CD4-positive, alpha-beta memory T cell (primary cell): ENCODE data around the gene PPM1M. TPM values are rescaled to one million over a fixed set of nuclear protein-coding genes. Genes with fewer than 3 reads are reported as not detected.

Experiments
- CTCF ChIA-PET: fragments of 350-600 bp; sonication (Branson Sonifier 250); formaldehyde crosslinking; loops from one replicate; lab custom pipeline; 2021; ENCODE audit warnings: inconsistent platforms; ENCODE audit not compliant: partially characterized antibody; lab: Charles Lee
- POLR2A ChIA-PET: fragments of 350-600 bp; sonication (Branson Sonifier 250); formaldehyde crosslinking; loops from one replicate; lab custom pipeline; 2021; ENCODE audit not compliant: partially characterized antibody; lab: Charles Lee
- DNase-seq, 5 donors: peaks; one replicate each; pipeline versions ENCODE4 v3.0.0 to v3.0.0-alpha.2; 2020 to 2022; ENCODE audit warnings: mixed read lengths in 1 of 5
- H3K27ac ChIP-seq: one replicate; pipeline ENCODE4 v1.7.0; 2013; ENCODE audit warnings: low read depth, low read length
- H3K27me3 ChIP-seq: 2 replicates; pipeline ENCODE4 v1.7.0; 2013; ENCODE audit warnings: mild to moderate bottlenecking, low read length, moderate library complexity; ENCODE audit not compliant: insufficient read depth
- H3K36me3 ChIP-seq: 2 replicates; pipeline ENCODE4 v1.7.0; 2013; ENCODE audit warnings: mild to moderate bottlenecking, low read length, moderate library complexity; ENCODE audit not compliant: insufficient read depth
- H3K4me1 ChIP-seq: 2 replicates; pipeline ENCODE4 v1.7.0; 2013; ENCODE audit warnings: mild to moderate bottlenecking, low read length, moderate library complexity; ENCODE audit not compliant: insufficient read depth
- H3K4me3 ChIP-seq, 2 donors: one replicate each; pipeline ENCODE4 v1.7.0; 2013; ENCODE audit warnings: low read length in 2 of 2, mild to moderate bottlenecking in 1 of 2
- H3K9me3 ChIP-seq, 2 donors: one replicate each; pipeline ENCODE4 v1.7.0; 2013; ENCODE audit warnings: low read length in 2 of 2, control low read depth in 1 of 2; ENCODE audit not compliant: control insufficient read depth in 1 of 2
- H3K27ac Mint-ChIP-seq, 7 donors: one replicate each; pipeline ENCODE4 v1.8.0; 2020 to 2021; ENCODE audit warnings: mixed read lengths in 7 of 7, mild to moderate bottlenecking in 6 of 7, inconsistent platforms in 3 of 7, moderate library complexity in 3 of 7
- H3K27me3 Mint-ChIP-seq, 2 donors: one replicate each; pipeline ENCODE4 v1.8.0; 2020 to 2021; ENCODE audit warnings: mixed read lengths in 2 of 2
- H3K36me3 Mint-ChIP-seq, 2 donors: one replicate each; pipeline ENCODE4 v1.8.0; 2020 to 2021; ENCODE audit warnings: mixed read lengths in 2 of 2, inconsistent platforms in 1 of 2, mild to moderate bottlenecking in 1 of 2
- H3K4me1 Mint-ChIP-seq, 4 donors: one replicate each; pipeline ENCODE4 v1.8.0; 2020 to 2021; ENCODE audit warnings: mixed read lengths in 4 of 4, mild to moderate bottlenecking in 1 of 4
- H3K4me3 Mint-ChIP-seq, 8 donors: one replicate each; pipeline ENCODE4 v1.8.0; 2020 to 2021; ENCODE audit warnings: mixed read lengths in 8 of 8, mild to moderate bottlenecking in 7 of 8, moderate library complexity in 6 of 8, inconsistent platforms in 3 of 8
- H3K9me3 Mint-ChIP-seq, 8 donors: one replicate each; pipeline ENCODE4 v1.8.0; 2020 to 2021; ENCODE audit warnings: mixed read lengths in 8 of 8, mild to moderate bottlenecking in 5 of 8, inconsistent platforms in 3 of 8, moderate library complexity in 1 of 8
- intact Hi-C: fragments of 100-400 bp; cut with micrococcal nuclease; formaldehyde crosslinking; loops from one replicate; pipeline ENCODE4 v1.15.1; 2023
- polyA plus RNA-seq, 2 donors: library from polyadenylated mRNA; unstranded; fragments of 300-500 nt; fragmentation: Illumina TruSeq; gene quantifications; one replicate each; pipeline ENCODE4 v1.2.3, GENCODE V29; 2021
- total RNA-seq, 2 experiments: library from RNA; stranded (reverse); gene quantifications; one replicate each; pipeline ENCODE4 v1.2.3, GENCODE V29; 2021

PPM1M gene
- total and polyA plus RNA-seq, 4 experiments from 2014 or later: 52.0 to 85.3 (median 75.7) TPM

GRCh38 chr3:52259448-52259847, 13.9 kb downstream of the PPM1M start:
- DNase-seq: no peak
- H3K9me3 Mint-ChIP-seq: peaks cover 0 to 3% (median 0%) of the 10 kb centered on the region in 8 donors
- Histone ChIP-seq H3K36me3 (peaks cover 83% of the 10 kb centered on the region), H3K4me3 (no peak overlapping the region), H3K27ac (peak overlapping the region; percentile 45), H3K4me1 (peaks cover 97% of the 10 kb centered on the region), H3K9me3 (no peaks in the 10 kb centered on the region), H3K27me3 (no peaks in the 10 kb centered on the region)
- H3K27ac Mint-ChIP-seq: peak overlapping the region in 4 of 7 donors; percentile 68 to 97 (median 88)
- ChIA-PET POLR2A (interaction anchor here (2.4 to 38.1 kb wide), 5 partner anchors 7 to 21 kb away, joined by 8 to 1950 read pairs (median 20); partner anchors contain the start of genes GLYCTK, PPM1M, TWF2 and WDR82), CTCF (interaction anchor here (0.9 to 3.6 kb wide), 10 partner anchors 8 to 39 kb away, joined by 3 to 13 read pairs (median 6); partner anchors contain the start of genes PPM1M and WDR82)
- H3K27me3 Mint-ChIP-seq: no peaks in the 10 kb centered on the region
- peaks cover 57 to 98% (median 83%) of the 10 kb centered on the region in 4 donors for H3K4me1 Mint-ChIP-seq
- H3K4me3 Mint-ChIP-seq: no peak overlapping the region
- intact Hi-C loops: no loop called here
- peaks cover 86 to 96% of the 10 kb centered on the region in 2 donors for H3K36me3 Mint-ChIP-seq

- H3K4me3 Mint-ChIP-seq: peak overlapping the region; percentile 12 to 84 (median 55)
- peak overlapping the region; percentile 15 for H3K27ac ChIP-seq
- H3K9me3 ChIP-seq: no peaks in the 10 kb centered on the region
- H3K9me3 Mint-ChIP-seq: peaks cover 0 to 2% (median 0%) of the 10 kb centered on the region in 8 donors
- DNase-seq: no peak
- H3K36me3 ChIP-seq: peaks cover 86% of the 10 kb centered on the region
- intact Hi-C loops: loop anchor here (1.0 kb wide), 1 partner anchor 9 kb away; no protein-coding TSS in a partner anchor
- peaks cover 91% of the 10 kb centered on the region for H3K4me1 ChIP-seq
- POLR2A ChIA-PET: interaction anchor here (1.0 to 38.1 kb wide), 3 partner anchors 15 to 45 kb away, joined by 3 to 1950 read pairs (median 1950); partner anchors contain the start of genes GLYCTK, PPM1M, TWF2 and WDR82
- H3K36me3 Mint-ChIP-seq: peaks cover 89 to 95% of the 10 kb centered on the region in 2 donors
- no peak overlapping the region for H3K4me3 ChIP-seq
- CTCF ChIA-PET: interaction anchor here (0.8 to 32.2 kb wide), 3 partner anchors 10 to 21 kb away, joined by 3 to 684 read pairs (median 15); partner anchors contain the start of genes PPM1M, TWF2 and WDR82
- peaks cover 53 to 85% (median 72%) of the 10 kb centered on the region in 4 donors for H3K4me1 Mint-ChIP-seq
- H3K27me3 ChIP-seq: no peaks in the 10 kb centered on the region
- peak overlapping the region; percentile 77 to 97 (median 90) for H3K27ac Mint-ChIP-seq
- no peaks in the 10 kb centered on the region for H3K27me3 Mint-ChIP-seq
Measured at GRCh38 chr3:52262447-52262846, 16.9 kb downstream of the PPM1M start.

GRCh38 chr3:52265387-52265786, 19.8 kb downstream of the PPM1M start:
- H3K4me1 Mint-ChIP-seq: peaks cover 61 to 87% (median 74%) of the 10 kb centered on the region in 4 donors
- intact Hi-C loops: no loop called here
- peaks cover 0 to 2% (median 0%) of the 10 kb centered on the region in 8 donors for H3K9me3 Mint-ChIP-seq
- H3K36me3 Mint-ChIP-seq: peaks cover 76 to 90% of the 10 kb centered on the region in 2 donors
- Histone ChIP-seq H3K27me3 (no peaks in the 10 kb centered on the region), H3K4me3 (no peak overlapping the region), H3K9me3 (no peaks in the 10 kb centered on the region), H3K27ac (peak overlapping the region; percentile 25), H3K36me3 (peaks cover 68% of the 10 kb centered on the region), H3K4me1 (peaks cover 91% of the 10 kb centered on the region)
- ChIA-PET CTCF (interaction anchor here (32.2 kb wide), 1 partner anchor 24 kb away, joined by 684 read pairs; the partner anchor contains the start of genes PPM1M and TWF2), POLR2A (interaction anchor here (37.2 to 38.1 kb wide), 2 partner anchors 15 to 18 kb away, joined by 1950 read pairs; partner anchors contain the start of genes GLYCTK, PPM1M, TWF2 and WDR82)
- H3K27me3 Mint-ChIP-seq: no peaks in the 10 kb centered on the region
- DNase-seq: no peak
- H3K27ac Mint-ChIP-seq: peak overlapping the region in 5 of 7 donors; percentile 47 to 96 (median 61)
- H3K4me3 Mint-ChIP-seq: no peak overlapping the region

- Mint-ChIP-seq H3K4me3 (peak overlapping the region in 7 of 8 donors; percentile 35 to 77 (median 70)), H3K27me3 (no peaks in the 10 kb centered on the region), H3K4me1 (peaks cover 60 to 86% (median 75%) of the 10 kb centered on the region in 4 donors), H3K27ac (peak overlapping the region; percentile 85 to 96 (median 94)), H3K36me3 (peaks cover 69 to 86% of the 10 kb centered on the region in 2 donors), H3K9me3 (peaks cover 0 to 2% (median 0%) of the 10 kb centered on the region in 8 donors)
- Histone ChIP-seq H3K27me3 (no peaks in the 10 kb centered on the region), H3K27ac (peak overlapping the region; percentile 57), H3K36me3 (peaks cover 49% of the 10 kb centered on the region), H3K4me1 (peaks cover 94% of the 10 kb centered on the region), H3K4me3 (peak overlapping the region in 1 of 2 donors; percentile 3), H3K9me3 (no peaks in the 10 kb centered on the region)
- intact Hi-C loops: no loop called here
- ChIA-PET POLR2A (interaction anchor here (1.0 to 37.2 kb wide), 4 partner anchors 10 to 46 kb away, joined by 3 to 1950 read pairs (median 17); partner anchors contain the start of genes PPM1M, TWF2 and WDR82), CTCF (interaction anchor here (1.4 to 32.2 kb wide), 2 partner anchors 9 to 26 kb away, joined by 3 to 684 read pairs; partner anchors contain the start of genes PPM1M and TWF2)
- peak in 2 of 5 donors; percentile 22 to 82 for DNase-seq
Measured at GRCh38 chr3:52268036-52268435, 22.5 kb downstream of the PPM1M start.

- no peaks in the 10 kb centered on the region for H3K9me3 Mint-ChIP-seq
- Histone ChIP-seq H3K36me3 (peaks cover 34% of the 10 kb centered on the region), H3K27ac (peak overlapping the region; percentile 74), H3K27me3 (no peaks in the 10 kb centered on the region), H3K4me3 (peak overlapping the region in 1 of 2 donors; percentile 8), H3K4me1 (peaks cover 94% of the 10 kb centered on the region), H3K9me3 (no peaks in the 10 kb centered on the region)
- intact Hi-C loops: no loop called here
- peaks cover 58 to 88% (median 73%) of the 10 kb centered on the region in 4 donors for H3K4me1 Mint-ChIP-seq
- H3K36me3 Mint-ChIP-seq: peaks cover 65 to 83% of the 10 kb centered on the region in 2 donors
- peak overlapping the region; percentile 84 to 99 (median 92) for H3K4me3 Mint-ChIP-seq
- DNase-seq: no peak
- no peaks in the 10 kb centered on the region for H3K27me3 Mint-ChIP-seq
- ChIA-PET CTCF (interaction anchor here (32.2 kb wide), 1 partner anchor 28 kb away, joined by 684 read pairs; the partner anchor contains the start of genes PPM1M and TWF2), POLR2A (interaction anchor here (1.2 to 37.2 kb wide), 3 partner anchors 12 to 23 kb away, joined by 4 to 1950 read pairs (median 63); partner anchors contain the start of genes GLYCTK, PPM1M, TWF2 and WDR82)
- peak overlapping the region; percentile 95 to 100 (median 96) for H3K27ac Mint-ChIP-seq
Measured at GRCh38 chr3:52269776-52270175, 24.2 kb downstream of the PPM1M start.

- intact Hi-C loops: no loop called here
- H3K27me3 Mint-ChIP-seq: no peaks in the 10 kb centered on the region
- H3K36me3 Mint-ChIP-seq: peaks cover 65 to 83% of the 10 kb centered on the region in 2 donors
- DNase-seq: no peak
- Histone ChIP-seq H3K4me3 (peak overlapping the region in 1 of 2 donors; percentile 47), H3K4me1 (peaks cover 96% of the 10 kb centered on the region), H3K27ac (peak overlapping the region; percentile 74), H3K36me3 (peaks cover 31% of the 10 kb centered on the region), H3K9me3 (no peaks in the 10 kb centered on the region), H3K27me3 (no peaks in the 10 kb centered on the region)
- peak overlapping the region; percentile 84 to 99 (median 92) for H3K4me3 Mint-ChIP-seq
- peak overlapping the region; percentile 95 to 100 (median 96) for H3K27ac Mint-ChIP-seq
- POLR2A ChIA-PET: interaction anchor here (1.3 to 37.2 kb wide), 4 partner anchors 11 to 116 kb away, joined by 3 to 1950 read pairs (median 48); partner anchors contain the start of genes GLYCTK, POC1A, PPM1M and TWF2
- H3K4me1 Mint-ChIP-seq: peaks cover 59 to 93% (median 75%) of the 10 kb centered on the region in 4 donors
- CTCF ChIA-PET: interaction anchor here (0.9 to 32.2 kb wide), 6 partner anchors 11 to 69 kb away, joined by 3 to 684 read pairs (median 8); partner anchors contain the start of genes GLYCTK, PPM1M and TWF2
- H3K9me3 Mint-ChIP-seq: no peaks in the 10 kb centered on the region
Measured at GRCh38 chr3:52270252-52270754, 24.7 kb downstream of the PPM1M start.
